ENCODE measurements around the gene FOXN4. TPM values are rescaled to one million over a fixed set of nuclear protein-coding genes. Genes with fewer than 3 reads are reported as not detected.

FOXN4 gene
- total and polyA plus RNA-seq, 2 donors (not counting 3 experiments of a cell fraction or from before 2014, with no cell fraction given), result not detected

DNA sequence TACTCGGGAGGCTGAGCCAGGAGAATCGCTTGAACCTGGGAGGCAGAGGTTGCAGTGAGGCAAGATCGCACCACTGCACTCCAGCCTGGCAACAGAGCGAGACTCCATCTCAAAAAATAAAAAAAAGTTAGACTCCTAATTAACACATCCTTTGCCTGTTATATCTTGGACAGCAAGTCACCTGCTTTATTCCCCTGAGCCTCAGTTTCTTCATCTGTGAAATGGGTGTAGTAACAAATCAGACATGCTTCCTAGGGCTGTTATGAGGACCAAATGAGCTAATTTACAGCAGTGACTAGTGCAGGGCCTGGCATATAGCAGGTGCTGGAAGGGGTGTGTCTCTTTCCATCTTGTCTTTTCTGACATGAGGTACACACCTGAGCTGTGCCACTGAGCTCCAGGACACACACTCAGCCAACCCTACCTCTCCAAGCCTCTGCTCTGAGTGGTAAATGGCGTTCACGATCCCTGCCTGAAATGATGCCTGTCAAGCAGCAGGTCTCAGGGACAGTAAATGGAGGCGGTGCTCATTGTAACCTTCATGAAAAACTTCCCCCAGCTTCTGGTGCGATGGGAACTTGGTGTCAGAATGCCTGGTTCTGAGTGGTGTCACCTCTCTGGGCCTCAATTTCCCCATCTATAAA lies 31.7 kb downstream of the FOXN4 start:
- no peak overlapping the region for H2AFZ ChIP-seq (ENCODE audit: low read depth, low read length)
- no TSS peak for BruUV-seq (replicated peaks)
- no peaks in the 10 kb centered on the region for H3K79me2 ChIP-seq (ENCODE audit: control insufficient read depth, insufficient read depth, low read length)
- TF ChIP-seq CTCF (IDR thresholded peaks at IDR 0.05; ENCODE audit: extremely low read depth in 1 of 2, insufficient read depth in 1 of 2, low read depth in 1 of 2, low read length in 2 of 2) (no peak), FOS (IDR thresholded peaks at IDR 0.05; ENCODE audit: borderline replicate concordance, insufficient read depth, low read length) (no peak), MYC (IDR thresholded peaks at IDR 0.05; ENCODE audit: low read depth, low read length) (no peak), JUN (IDR thresholded peaks at IDR 0.05; ENCODE audit: borderline replicate concordance, insufficient read depth, insufficient read length, low read depth) (no peak)
- TF ChIP-seq, protein P1, sequence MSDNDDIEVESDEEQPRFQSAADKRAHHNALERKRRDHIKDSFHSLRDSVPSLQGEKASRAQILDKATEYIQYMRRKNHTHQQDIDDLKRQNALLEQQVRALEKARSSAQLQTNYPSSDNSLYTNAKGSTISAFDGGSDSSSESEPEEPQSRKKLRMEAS (IDR thresholded peaks at IDR 0.05; ENCODE audit: insufficient read depth, insufficient read length), result no peak
- H3K9me1 ChIP-seq (replicated peaks; ENCODE audit: control insufficient read depth, extremely low read depth, insufficient read depth, low read length), result no peaks in the 10 kb centered on the region
- no peak for DNase-seq (ENCODE audit: low read depth, low spot score)
- no peak overlapping the region for H3K27ac ChIP-seq (ENCODE audit: insufficient read depth, low read depth, low read length)
- POLR2A ChIA-PET, result no interaction called here
- H3K4me3 ChIP-seq (replicated peaks in 1 of 3; ENCODE audit: insufficient read depth in 1 of 3, low read depth in 1 of 3, low read length in 3 of 3), result no peak overlapping the region
- H3K4me1 ChIP-seq (ENCODE audit: control insufficient read depth, extremely low read depth, insufficient read depth, low read length), result no peaks in the 10 kb centered on the region
- H3K36me3 ChIP-seq (ENCODE audit: control insufficient read depth in 2 of 2, extremely low read depth in 1 of 2, insufficient read depth in 2 of 2, low read length in 2 of 2), result no peaks in the 10 kb centered on the region
- H4K20me1 ChIP-seq (replicated peaks; ENCODE audit: control insufficient read depth, extremely low read depth, insufficient read depth, low read length), result no peaks in the 10 kb centered on the region
- no peaks in the 10 kb centered on the region for H3K9me3 ChIP-seq (replicated peaks; ENCODE audit: control insufficient read depth, insufficient read depth, low read length)
- dilution Hi-C loops (cut with MboI; ENCODE audit: extremely low pct_ligation_motif_present, low sequenced_read_pairs), result no loop called here
- FAIRE-seq, result no peak
- no peaks in the 10 kb centered on the region for H3K27me3 ChIP-seq (ENCODE audit: control insufficient read depth in 2 of 2, insufficient read depth in 2 of 2, low read length in 2 of 2)
- CTCF ChIA-PET, result interaction anchor here (3.2 kb wide), 1 partner anchor 108 kb away, joined by 7 read pairs; no protein-coding TSS in a partner anchor
- intact Hi-C loops (cut with micrococcal nuclease), result no loop called here
- no peak overlapping the region for H3K9ac ChIP-seq (replicated peaks; ENCODE audit: extremely low read depth, insufficient read depth, low read length)
- no peak overlapping the region for H3K4me2 ChIP-seq (ENCODE audit: insufficient read depth, low read length)

All from endothelial cell of umbilical vein (primary cell).